Motor neuron (in vitro differentiated cells): ENCODE data around the gene PPM1L. TPM values are rescaled to one million over a fixed set of nuclear protein-coding genes. Genes with fewer than 3 reads are reported as not detected.
A peak's percentile ranks its signal among the peaks of the same experiment; 100 is the strongest.

ENCODE experiments used
- ATAC-seq, 8 experiments: fragments of 200-7000 bp; cut with Tn5 transposase; replicated peaks in 6 of 8; 2 replicates each; pipeline ENCODE4 v1.8.0; 2021; ENCODE audit warnings: mild to moderate bottlenecking in 8 of 8, moderate library complexity in 8 of 8
- H3K27ac ChIP-seq, 2 donors: fragments of 250-450 bp; sonication (Bioruptor Pico); 2 replicates each; pipeline ENCODE4 v1.9.0; 2021; ENCODE audit warnings: antibody characterized with exemption in 2 of 2, mild to moderate bottlenecking in 2 of 2, moderate library complexity in 1 of 2
- H3K4me1 ChIP-seq, 2 donors: fragments of 250-450 bp; sonication (Bioruptor Pico); replicated peaks in 1 of 2; 2 replicates each; pipeline ENCODE4 v1.6.1; 2021; ENCODE audit warnings: antibody characterized with exemption in 2 of 2, mild to moderate bottlenecking in 2 of 2, moderate library complexity in 1 of 2
- H3K4me3 ChIP-seq, 5 donors: fragments of 250-450 bp; sonication (Bioruptor Pico); 2 replicates each; pipeline ENCODE4 v1.9.0; 2021; ENCODE audit warnings: antibody characterized with exemption in 5 of 5, mild to moderate bottlenecking in 5 of 5, moderate library complexity in 4 of 5
- WGBS, 10 experiments: fragments of 450-650 bp; shearing (Covaris generic); methylation state at CpG; one replicate each; pipeline ENCODE4 v1.0.0; 2022; 5-methylcytosine and 5-hydroxymethylcytosine counted together
- in situ Hi-C, 9 experiments: fragments of 400-800 bp; cut with MboI; loops; one replicate each; pipeline ENCODE4 v1.15.0; 2021; ENCODE audit warnings: low sequenced_read_pairs in 9 of 9, low pct_unique_long_range_greater_than_20kb in 2 of 9; ENCODE audit not compliant: unreplicated experiment in 9 of 9
- total RNA-seq, 8 experiments: library from RNA; unstranded; fragments of 300-600 nt; gene quantifications; 2 replicates each; pipeline versions ENCODE4 v1.2.3 to v1.2.4, GENCODE V29; 2022

The PPM1L gene
- total RNA-seq, 8 experiments from 2014 or later = 10.8 to 27.3 (median 22.1) TPM

DNA sequence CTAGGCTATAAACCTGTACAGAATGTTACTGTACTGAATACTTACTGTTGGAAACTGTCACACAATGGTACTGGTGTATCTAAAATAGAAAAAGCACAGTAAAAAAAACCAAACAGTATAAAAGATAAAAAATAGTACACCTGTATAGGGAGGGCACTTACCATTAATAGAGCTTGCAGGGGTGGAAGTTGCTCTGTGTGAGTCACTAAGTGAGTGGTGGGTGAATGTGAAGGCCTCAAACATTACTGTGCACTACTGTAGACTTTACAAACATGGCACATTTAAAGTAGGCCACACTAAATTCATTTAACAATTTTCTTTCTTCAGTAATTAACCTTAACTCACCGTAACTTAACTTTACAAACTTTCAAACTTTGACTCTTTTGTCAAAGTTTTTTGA is 327.1 kb downstream of the PPM1L start:
- Histone ChIP-seq H3K27ac (no peak overlapping the region), H3K4me1 (no peaks in the 10 kb centered on the region), H3K4me3 (no peak overlapping the region)
- ATAC-seq = no peak
- WGBS, 10 experiments = 93 to 100% (median 100%) methylated on average over 1 of the region's 1 CpG; no CpG with 5 or more reads in 1 of the 10 experiments
- in situ Hi-C loops = loop anchor here in 1 of 9 experiments (25.0 kb wide), 2 partner anchors 121 to 129 kb away; partner anchors contain the start of gene NMD3

DNA sequence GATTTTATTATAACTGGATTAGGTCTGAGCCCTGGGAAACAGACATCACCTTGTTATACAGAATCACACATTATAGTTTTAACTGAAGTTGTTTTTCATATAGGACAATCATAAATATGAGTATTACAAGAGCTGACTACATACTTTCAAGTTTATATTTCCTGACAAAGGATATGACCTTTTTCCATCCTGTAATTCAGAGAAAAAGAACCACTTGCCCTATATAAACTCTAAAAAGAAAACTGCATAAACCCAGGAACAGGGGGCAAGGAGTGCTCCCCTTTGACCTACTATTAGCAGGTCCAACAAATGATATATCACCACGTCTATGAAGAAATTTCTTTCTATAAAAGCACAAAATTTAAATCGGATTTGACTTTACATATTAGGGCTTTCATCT is 328.2 kb downstream of the PPM1L start:
- H3K4me3 ChIP-seq = no peak overlapping the region
- WGBS, 10 experiments = 59 to 100% (median 81%) methylated on average over 1 to 2 of the region's 2 CpGs; no CpG with 5 or more reads in 2 of the 10 experiments
- no peak overlapping the region for H3K27ac ChIP-seq
- in situ Hi-C loops = loop anchor here in 1 of 9 experiments (25.0 kb wide), 2 partner anchors 122 to 128 kb away; partner anchors contain the start of gene NMD3
- no peaks in the 10 kb centered on the region for H3K4me1 ChIP-seq
- no peak for ATAC-seq

DNA sequence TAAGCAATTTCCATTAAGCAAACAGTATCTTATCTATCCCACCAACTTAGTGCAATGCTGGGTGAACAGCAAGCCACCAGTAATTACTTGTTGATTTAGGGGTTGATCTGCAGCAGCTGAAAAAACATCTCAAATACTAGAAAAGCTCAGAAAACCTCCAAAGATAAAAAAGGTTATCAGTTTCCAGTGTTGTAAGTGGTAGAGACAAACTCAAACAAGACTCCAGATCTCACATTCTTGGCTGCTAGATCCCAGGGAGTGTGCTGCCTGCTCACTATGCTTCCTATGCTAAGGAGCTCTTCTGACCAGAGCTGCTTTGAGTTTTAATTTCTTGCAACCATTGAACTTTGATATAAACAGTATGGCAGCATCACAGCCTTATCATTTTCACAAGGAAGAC is 337.9 kb downstream of the PPM1L start:
- Histone ChIP-seq H3K4me3 (no peak overlapping the region), H3K27ac (no peak overlapping the region), H3K4me1 (no peaks in the 10 kb centered on the region)
- no peak for ATAC-seq
- in situ Hi-C loops = loop anchor here in 1 of 9 experiments (25.0 kb wide), 2 partner anchors 118 to 132 kb away; partner anchors contain the start of gene NMD3

DNA sequence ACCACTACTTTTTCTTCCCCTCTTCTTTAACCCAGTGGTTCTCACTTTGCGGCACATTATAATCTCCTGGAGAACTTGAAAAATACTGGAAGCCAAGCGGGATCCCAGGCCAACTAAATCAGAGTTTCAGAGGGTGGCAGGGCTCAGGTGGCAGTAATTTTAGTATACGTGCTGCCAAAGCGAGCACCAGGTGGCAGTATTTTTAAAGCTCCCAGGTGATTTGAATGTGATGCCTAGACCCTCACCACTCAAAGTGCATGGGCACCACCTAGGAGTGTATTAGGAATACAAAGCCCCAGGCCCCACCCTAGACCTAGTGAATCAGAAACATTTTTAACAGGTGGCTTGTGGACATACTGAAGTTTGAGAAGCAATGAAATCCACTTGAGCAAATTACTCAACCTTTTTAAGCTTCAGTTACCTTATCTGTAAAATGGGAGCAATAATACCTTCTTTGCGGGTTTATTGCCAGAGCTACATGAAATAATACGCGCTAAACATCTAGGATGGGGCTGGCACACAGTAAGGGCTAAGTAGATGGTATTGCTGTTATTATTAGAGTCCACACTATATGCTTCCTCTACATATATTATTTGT is 340.8 kb downstream of the PPM1L start:
- H3K4me1 ChIP-seq = no peaks in the 10 kb centered on the region
- no peak overlapping the region for H3K4me3 ChIP-seq
- in situ Hi-C loops = loop anchor here in 1 of 9 experiments (25.0 kb wide), 2 partner anchors 115 to 135 kb away; partner anchors contain the start of gene NMD3
- WGBS, 10 experiments = 67 to 100% (median 82%) methylated on average over 1 to 7 of the region's 7 CpGs
- no peak overlapping the region for H3K27ac ChIP-seq
- no peak for ATAC-seq

DNA sequence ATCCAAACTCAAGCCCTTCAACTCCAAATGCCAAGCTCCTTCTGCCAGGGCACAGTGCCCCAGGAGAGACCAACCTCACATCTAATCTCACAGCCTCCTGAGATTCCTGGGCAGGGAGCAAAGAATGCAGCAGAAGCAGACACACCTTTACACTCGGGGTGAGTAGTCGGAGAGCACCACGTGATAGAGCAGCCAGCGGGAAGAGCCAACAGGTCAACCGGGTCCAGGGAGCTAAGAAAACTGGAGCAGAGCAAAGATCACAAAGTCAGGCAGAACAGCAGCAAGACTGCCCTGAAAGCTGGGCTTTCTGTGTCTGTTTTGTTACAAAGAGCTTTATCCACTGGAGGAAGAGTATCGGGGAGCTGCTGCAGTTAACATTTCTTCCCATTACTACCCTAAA is 345.0 kb downstream of the PPM1L start:
- no peak for ATAC-seq
- in situ Hi-C loops = no loop called here
- H3K27ac ChIP-seq = no peak overlapping the region
- H3K4me3 ChIP-seq = no peak overlapping the region
- peaks cover 0 to 3% of the 10 kb centered on the region in 2 donors for H3K4me1 ChIP-seq
- WGBS, 10 experiments = 84 to 100% (median 100%) methylated on average over 1 to 6 of the region's 6 CpGs; no CpG with 5 or more reads in 4 of the 10 experiments

DNA sequence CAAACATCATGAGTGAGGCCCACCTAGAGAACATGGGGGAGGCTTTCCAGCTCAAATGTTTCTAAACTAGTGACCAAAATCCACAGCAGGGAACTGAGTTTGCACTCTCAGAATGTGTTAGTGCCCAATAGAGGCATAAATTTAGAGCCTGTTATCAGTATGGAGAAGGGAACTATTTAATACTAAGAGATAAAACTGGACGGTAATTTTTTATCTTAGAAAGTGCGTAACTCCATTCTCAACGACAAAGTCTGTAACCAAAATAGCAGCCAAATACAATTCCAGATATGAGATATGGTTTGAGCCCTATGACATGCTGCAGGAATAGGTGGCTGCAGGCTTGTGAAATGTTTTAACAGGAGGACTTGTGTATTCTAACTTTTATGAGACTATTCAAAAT is 345.6 kb downstream of the PPM1L start:
- no peak for ATAC-seq
- Histone ChIP-seq H3K4me3 (no peak overlapping the region), H3K27ac (no peak overlapping the region), H3K4me1 (peaks cover 0 to 3% of the 10 kb centered on the region in 2 donors)
- in situ Hi-C loops = no loop called here
- 59 to 100% (median 93%) methylated on average over 2 to 3 of the region's 3 CpGs; no CpG with 5 or more reads in 1 of the 10 experiments for WGBS, 10 experiments

DNA sequence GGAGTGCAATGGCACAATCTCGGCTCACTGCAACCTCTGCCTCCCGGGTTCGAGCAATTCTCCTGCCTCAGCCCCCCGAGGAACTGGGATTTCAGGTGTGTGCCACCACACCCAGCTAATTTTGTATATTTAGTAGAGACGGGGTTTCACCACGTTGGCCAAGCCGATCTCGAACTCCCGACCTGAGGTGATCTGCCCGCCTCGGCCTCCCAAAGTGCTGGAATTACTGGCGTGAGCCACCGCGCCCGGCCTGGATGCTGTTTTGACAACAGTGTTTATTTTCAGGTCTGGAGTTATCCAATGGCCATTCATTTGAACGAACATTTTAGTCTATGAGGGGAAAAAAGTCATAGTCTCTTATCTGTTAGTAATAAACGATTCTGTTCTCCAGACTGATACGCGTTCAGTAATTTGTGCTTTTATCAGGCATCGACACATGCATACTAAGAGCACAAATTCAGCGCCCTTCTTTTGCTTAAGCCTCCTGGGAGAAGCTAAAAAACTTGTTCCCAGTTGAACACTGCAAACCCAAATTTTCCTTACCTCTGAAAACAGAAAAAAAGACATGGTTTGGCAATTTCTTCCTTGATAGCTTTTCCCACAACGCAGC is 347.9 kb downstream of the PPM1L start:
- H3K4me1 ChIP-seq = peaks cover 0 to 3% of the 10 kb centered on the region in 2 donors
- H3K4me3 ChIP-seq = peak overlapping the region in 4 of 5 donors; percentile 39 to 53 (median 43)
- WGBS, 10 experiments = 84 to 97% (median 93%) methylated on average over 5 to 18 of the region's 22 CpGs; no CpG with 5 or more reads in 2 of the 10 experiments
- no peak for ATAC-seq
- in situ Hi-C loops = no loop called here
- H3K27ac ChIP-seq = no peak overlapping the region

DNA sequence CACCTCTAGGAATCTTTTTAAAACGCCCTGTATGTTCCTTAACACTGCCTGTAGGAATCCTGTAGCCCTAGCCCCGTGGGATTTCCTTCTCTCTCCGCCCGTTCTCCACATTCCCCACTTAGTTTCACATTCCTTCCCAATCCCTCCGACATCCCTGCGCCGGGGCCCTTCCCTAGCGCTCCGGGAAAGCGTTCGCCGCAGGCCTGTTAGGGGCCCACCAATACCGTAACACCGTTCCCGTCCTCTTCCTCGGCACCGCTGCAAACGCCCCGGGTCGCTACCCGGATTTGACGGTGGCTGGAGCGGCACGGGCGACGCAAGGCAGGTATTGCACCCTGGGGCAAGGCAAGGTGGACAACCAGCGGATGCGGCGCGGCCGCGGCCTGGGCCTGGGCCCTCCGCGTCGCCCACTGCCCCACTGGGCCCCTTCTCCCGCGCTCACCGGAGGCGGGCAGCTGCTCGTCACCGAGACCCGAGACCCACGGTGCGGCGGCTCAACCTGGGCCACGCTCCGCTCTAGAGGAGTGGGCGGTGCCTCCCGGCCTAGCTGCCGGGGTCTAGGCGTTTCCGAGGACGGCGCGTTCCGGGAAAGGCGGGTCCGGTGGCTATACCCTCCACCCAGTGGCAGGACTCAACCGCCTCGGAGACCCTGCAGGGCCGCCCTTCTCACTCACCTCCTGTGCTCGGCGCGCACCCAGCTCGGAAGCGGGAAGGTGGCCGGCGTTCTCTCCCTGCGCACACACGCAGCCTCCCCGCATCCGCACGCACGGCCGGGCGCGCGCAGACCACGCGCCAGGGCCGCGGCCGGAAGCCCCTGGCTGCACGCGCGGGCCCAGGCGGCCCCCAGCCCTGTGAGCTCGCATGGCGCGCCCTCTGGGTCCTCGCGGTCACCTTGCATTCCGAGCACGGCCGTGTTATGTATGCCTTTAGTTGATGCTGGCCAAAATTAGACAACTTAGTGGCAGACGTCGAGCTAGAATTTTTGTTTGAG is 348.8 kb downstream of the PPM1L start, which contains the start of gene B3GALNT1:
TSS of gene B3GALNT1 (minus strand) at position 789 of the 991 bp plus-strand sequence. CDS start 18,595 bp downstream, outside the sequence.
- 2 to 60% (median 28%) methylated on average over 1 to 14 of the region's 97 CpGs; no CpG with 5 or more reads in 2 of the 10 experiments for WGBS, 10 experiments
- Histone ChIP-seq H3K27ac (peak within 1 kb of the TSS; percentile 1 to 67), H3K4me1 (peaks cover 0 to 3% of the 10 kb centered on the region in 2 donors), H3K4me3 (peak within 1 kb of the TSS; percentile 28 to 53 (median 41))
- ATAC-seq = peak; percentile 60 to 91 (median 87)
- in situ Hi-C loops = no loop called here

DNA sequence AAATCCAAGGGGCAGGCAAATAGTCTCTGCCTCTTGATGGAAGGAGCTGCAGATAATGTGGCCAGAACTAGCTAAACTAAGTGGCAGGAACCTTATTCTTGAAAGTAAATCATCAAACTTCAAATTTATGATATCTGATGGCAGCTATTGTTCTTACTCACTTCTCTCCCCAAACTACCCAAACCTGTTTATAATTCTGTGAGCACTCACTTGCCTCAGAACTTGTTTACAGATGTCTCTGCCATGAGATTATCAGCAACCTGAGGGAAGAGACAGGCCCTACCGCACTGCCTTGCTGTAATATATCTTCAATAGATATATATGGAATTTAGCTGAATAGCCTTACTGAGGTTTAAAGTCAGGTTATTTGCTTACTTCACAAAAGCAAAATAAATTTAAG is 351.3 kb downstream of the PPM1L start:
- peaks cover 0 to 3% of the 10 kb centered on the region in 2 donors for H3K4me1 ChIP-seq
- ATAC-seq = no peak
- 90 to 100% methylated on average over 1 of the region's 1 CpG; no CpG with 5 or more reads in 8 of the 10 experiments for WGBS, 10 experiments
- in situ Hi-C loops = no loop called here
- no peak overlapping the region for H3K4me3 ChIP-seq
- no peak overlapping the region for H3K27ac ChIP-seq

DNA sequence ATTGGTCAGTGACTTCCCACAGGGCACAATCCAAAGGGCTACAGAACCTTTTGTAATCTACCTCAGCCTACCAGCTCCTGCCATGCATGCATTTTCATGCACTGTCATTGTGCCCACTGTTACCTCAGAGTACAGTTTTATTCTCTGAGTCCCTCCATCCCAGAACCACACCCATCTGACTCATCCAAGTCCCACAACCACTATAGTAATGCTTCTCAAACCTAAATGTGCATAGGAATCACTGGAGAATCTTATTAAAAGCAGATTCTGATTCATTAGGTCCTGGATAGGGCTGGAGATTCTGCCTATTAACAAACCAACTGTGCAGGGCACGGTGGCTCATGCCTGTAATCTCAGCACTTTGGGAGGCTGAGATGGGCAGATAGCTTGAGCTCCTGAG is 352.8 kb downstream of the PPM1L start:
- Histone ChIP-seq H3K27ac (no peak overlapping the region), H3K4me1 (peaks cover 0 to 3% of the 10 kb centered on the region in 2 donors), H3K4me3 (no peak overlapping the region)
- ATAC-seq = peak in 4 of 8 experiments; percentile 10 to 47 (median 30)
- in situ Hi-C loops = no loop called here
- 100% methylated on average over 1 of the region's 1 CpG; no CpG with 5 or more reads in 9 of the 10 experiments for WGBS, 10 experiments

DNA sequence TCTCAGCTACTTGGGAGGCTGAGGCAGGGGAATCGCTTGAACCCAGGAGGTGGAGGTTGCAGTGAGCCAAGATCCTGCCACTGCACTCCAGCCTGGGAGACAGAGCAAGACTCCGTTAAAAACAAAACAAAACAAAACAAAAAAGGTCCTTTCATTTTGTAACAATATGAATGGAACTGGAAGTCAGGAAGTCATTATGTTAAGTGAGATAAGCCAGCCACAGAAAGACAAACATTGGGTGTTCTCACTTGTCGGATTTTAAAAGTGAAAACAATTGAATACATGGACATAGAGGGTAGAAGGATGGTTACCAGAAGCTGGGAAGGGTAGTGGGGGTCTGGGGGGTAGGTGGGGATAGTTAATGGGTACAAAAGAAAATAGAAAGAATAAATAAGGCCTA is 361.6 kb downstream of the PPM1L start:
- in situ Hi-C loops = no loop called here
- WGBS, 10 experiments = 0 to 100% (median 63%) methylated on average over 1 to 2 of the region's 3 CpGs; no CpG with 5 or more reads in 4 of the 10 experiments
- no peak for ATAC-seq
- H3K4me3 ChIP-seq = no peak overlapping the region
- H3K4me1 ChIP-seq = no peaks in the 10 kb centered on the region
- no peak overlapping the region for H3K27ac ChIP-seq

DNA sequence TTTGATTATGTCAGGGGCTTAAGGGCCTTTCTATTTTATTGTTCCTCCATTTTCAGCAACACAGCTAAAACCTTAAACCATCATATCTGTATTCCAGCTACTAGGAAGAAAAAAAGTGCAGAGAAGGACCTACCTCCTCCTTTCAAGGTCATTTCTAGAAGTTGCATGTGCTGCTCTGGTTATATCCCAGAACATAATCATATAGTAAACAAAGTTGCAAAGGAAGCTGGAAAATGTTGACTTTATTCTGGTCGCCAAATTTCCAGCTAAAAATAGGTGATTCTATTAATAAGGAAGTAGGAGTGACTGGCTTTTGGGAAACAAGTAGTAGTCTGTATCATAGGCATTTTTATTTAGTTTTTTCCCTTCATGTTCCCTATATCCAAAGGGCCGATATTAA is 370.5 kb downstream of the PPM1L start:
- Histone ChIP-seq H3K4me1 (no peaks in the 10 kb centered on the region), H3K27ac (no peak overlapping the region), H3K4me3 (no peak overlapping the region)
- in situ Hi-C loops = no loop called here
- WGBS, 10 experiments = 45 to 80% (median 61%) methylated on average over 1 to 2 of the region's 2 CpGs; no CpG with 5 or more reads in 1 of the 10 experiments
- ATAC-seq = no peak
